Ishikawa (cell line): ENCODE data around the gene PLD2.

Experiments
- CEBPB ChIP-seq: IDR thresholded peaks from 2 replicates; pipeline ENCODE4 v1.6.1; 2012
- EGR1 ChIP-seq: IDR thresholded peaks from 2 replicates; pipeline ENCODE4 v1.6.1; 2012
- EP300 ChIP-seq: IDR thresholded peaks from 2 replicates; pipeline ENCODE4 v1.6.1; 2012; ENCODE audit warnings: borderline replicate concordance
- FOXM1 ChIP-seq: IDR thresholded peaks from 2 replicates; pipeline ENCODE4 v1.6.1; 2012; ENCODE audit warnings: low read depth, borderline replicate concordance
- MAX ChIP-seq: IDR thresholded peaks from 2 replicates; pipeline ENCODE4 v1.6.1; 2012
- RAD21 ChIP-seq: IDR thresholded peaks from 2 replicates; pipeline ENCODE4 v1.6.1; 2012; ENCODE audit warnings: low read depth
- TAF1 ChIP-seq: IDR thresholded peaks from 2 replicates; pipeline ENCODE4 v1.6.1; 2012; ENCODE audit warnings: low read depth, mild to moderate bottlenecking
- TEAD4 ChIP-seq: IDR thresholded peaks from 2 replicates; pipeline ENCODE4 v1.6.1; 2012
- YY1 ChIP-seq: IDR thresholded peaks from 2 replicates; pipeline ENCODE4 v1.6.1; 2012; ENCODE audit warnings: low read depth
- TF ChIP-seq, protein P1 (sequence below): IDR thresholded peaks from 2 replicates; pipeline ENCODE4 v1.6.1; 2012; ENCODE audit warnings: low read depth, mild to moderate bottlenecking

DNA sequence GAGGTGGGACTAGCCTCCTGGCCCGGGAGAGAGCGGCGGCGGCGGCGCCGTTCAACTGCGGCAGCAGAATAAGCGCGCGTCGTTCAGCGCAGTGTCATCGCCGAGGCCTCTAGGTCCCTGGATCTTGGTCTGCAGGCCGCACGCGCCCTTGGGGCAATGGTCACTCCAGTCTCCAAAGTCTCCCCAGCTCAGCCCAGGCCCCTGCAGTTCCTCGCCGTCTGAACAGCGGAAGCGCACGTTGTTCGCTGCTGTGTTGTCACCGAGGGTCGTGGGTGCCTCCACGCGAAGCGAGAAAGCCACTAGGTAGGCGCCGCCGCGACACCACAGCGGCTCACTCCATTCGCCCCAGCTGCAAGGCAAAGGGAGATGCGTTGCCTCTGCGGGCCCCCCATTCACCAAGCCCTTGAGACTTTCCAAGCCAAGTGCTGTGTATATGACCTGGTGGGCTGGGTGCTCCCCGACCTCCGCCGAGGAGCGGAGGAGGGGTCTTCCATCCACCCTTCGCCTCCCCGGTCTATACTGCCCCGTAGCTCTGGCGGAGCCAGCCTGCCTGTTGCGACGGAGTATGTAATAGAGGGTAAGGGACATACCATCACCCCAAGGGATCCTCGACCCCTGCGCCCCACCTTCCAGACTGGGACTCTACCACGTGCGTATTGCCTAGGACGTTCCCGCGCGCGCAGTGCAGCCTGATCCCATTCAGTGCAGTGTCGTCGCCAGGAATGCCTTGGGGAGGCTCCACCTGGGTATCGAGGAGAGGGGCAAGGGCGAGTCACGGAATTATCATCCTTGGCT, 21.4 kb upstream of the PLD2 start:
- TF ChIP-seq EGR1 (no peak), RAD21 (no peak), FOXM1 (no peak), TEAD4 (no peak), YY1 (no peak), TAF1 (no peak), CEBPB (no peak), EP300 (no peak), MAX (no peak)
- TF ChIP-seq, protein P1, sequence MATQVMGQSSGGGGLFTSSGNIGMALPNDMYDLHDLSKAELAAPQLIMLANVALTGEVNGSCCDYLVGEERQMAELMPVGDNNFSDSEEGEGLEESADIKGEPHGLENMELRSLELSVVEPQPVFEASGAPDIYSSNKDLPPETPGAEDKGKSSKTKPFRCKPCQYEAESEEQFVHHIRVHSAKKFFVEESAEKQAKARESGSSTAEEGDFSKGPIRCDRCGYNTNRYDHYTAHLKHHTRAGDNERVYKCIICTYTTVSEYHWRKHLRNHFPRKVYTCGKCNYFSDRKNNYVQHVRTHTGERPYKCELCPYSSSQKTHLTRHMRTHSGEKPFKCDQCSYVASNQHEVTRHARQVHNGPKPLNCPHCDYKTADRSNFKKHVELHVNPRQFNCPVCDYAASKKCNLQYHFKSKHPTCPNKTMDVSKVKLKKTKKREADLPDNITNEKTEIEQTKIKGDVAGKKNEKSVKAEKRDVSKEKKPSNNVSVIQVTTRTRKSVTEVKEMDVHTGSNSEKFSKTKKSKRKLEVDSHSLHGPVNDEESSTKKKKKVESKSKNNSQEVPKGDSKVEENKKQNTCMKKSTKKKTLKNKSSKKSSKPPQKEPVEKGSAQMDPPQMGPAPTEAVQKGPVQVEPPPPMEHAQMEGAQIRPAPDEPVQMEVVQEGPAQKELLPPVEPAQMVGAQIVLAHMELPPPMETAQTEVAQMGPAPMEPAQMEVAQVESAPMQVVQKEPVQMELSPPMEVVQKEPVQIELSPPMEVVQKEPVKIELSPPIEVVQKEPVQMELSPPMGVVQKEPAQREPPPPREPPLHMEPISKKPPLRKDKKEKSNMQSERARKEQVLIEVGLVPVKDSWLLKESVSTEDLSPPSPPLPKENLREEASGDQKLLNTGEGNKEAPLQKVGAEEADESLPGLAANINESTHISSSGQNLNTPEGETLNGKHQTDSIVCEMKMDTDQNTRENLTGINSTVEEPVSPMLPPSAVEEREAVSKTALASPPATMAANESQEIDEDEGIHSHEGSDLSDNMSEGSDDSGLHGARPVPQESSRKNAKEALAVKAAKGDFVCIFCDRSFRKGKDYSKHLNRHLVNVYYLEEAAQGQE, result no peak
